Pancreas (tissue), 10 donors: ENCODE results near the gene GDF7. TPM values are rescaled to one million over a fixed set of nuclear protein-coding genes. Genes with fewer than 3 reads are reported as not detected.

Source experiments
- ATAC-seq, 4 donors: fragments of 200-7000 bp; cut with Tn5 transposase; one replicate each; pipeline versions ENCODE4 v1.8.0 to v1.9.1; 2020; ENCODE audit warnings: mild to moderate bottlenecking in 4 of 4, moderate library complexity in 4 of 4
- DNase-seq, 6 donors: peaks; one replicate each; pipeline ENCODE4 v3.0.0-alpha.2; 2020
- FAIRE-seq: peaks from 2 replicates; lab custom pipeline; 2012; peaks lifted over from hg19 to GRCh38; lab: Jason Lieb, UNC
- H3K27ac ChIP-seq, 4 donors: fragments of 200-600 bp; sonication (generic); 1 replicate in 3 of 4; 2 replicates in 1 of 4; pipeline versions ENCODE4 v1.5.0 to v1.8.0; 2020
- H3K27me3 ChIP-seq, 4 donors: fragments of 200-600 bp; one replicate each; pipeline ENCODE4 v1.8.0; 2021
- H3K36me3 ChIP-seq, 3 donors: fragments of 200-600 bp; sonication (generic) in 1 of 3; one replicate each; pipeline versions ENCODE4 v1.5.0 to v1.8.0; 2020 to 2021
- H3K4me1 ChIP-seq, 3 donors: fragments of 200-600 bp; one replicate each; pipeline ENCODE4 v1.8.0; 2021
- H3K4me3 ChIP-seq, 4 donors: fragments of 200-600 bp; sonication (generic) in 2 of 4; one replicate each; pipeline versions ENCODE4 v1.5.0 to v1.8.0; 2020 to 2021
- H3K9me3 ChIP-seq, 4 donors: fragments of 200-600 bp; one replicate each; pipeline ENCODE4 v1.8.0; 2021
- CTCF ChIP-seq, 4 donors: fragments of 200-600 bp; sonication (generic) in 3 of 4; IDR thresholded peaks; one replicate each; pipeline versions ENCODE4 v1.5.0 to v1.8.0; 2021; ENCODE audit warnings: antibody characterized with exemption in 4 of 4
- whole genome bisulfite sequencing, 2 donors: extraction: QIAGEN DNeasy Blood & Tissue Kit; methylation state at CpG; one replicate each; pipeline ENCODE4 v1.1.7; 2013; 5-methylcytosine and 5-hydroxymethylcytosine counted together
- intact Hi-C, 3 donors: fragments of 100-400 bp; cut with DNase I; formaldehyde crosslinking; loops; one replicate each; pipeline versions ENCODE4 v1.11.1 to v1.14.2; 2022
- polyA plus RNA-seq, 2 donors: library from polyadenylated mRNA; stranded (reverse); fragments of 200-250 nt; gene quantifications; one replicate each; pipeline ENCODE4 v1.2.3, GENCODE V29; 2013
- total RNA-seq, 6 donors: library from RNA; stranded (reverse); fragmentation: NEBNext Ultra II Directional in 4 of 6; extraction: Animal tissue kit (Norgen Biotek cat#: 25700) in 4 of 6; gene quantifications; one replicate each; pipeline versions ENCODE4 v1.2.1 to v1.2.4, GENCODE V29; 2021 to 2023
- donor health status: healthy with polysubstance abuse.
- donor health status: DM: no; HTN: no; CAD: no; lungs with moderate emphysema.
- donor health status: DM: no; HTN: no; CAD: no.
- donor health status: control.
- donor health status: control.
- donor health status: Bipolar disorder and iron deficiency.
- donor health status: DM: yes; HTN: yes; CAD: no.
- donor health status: DM: no; HTN: no; CAD: no.
- donor health status: DM: no; HTN: no; CAD: no.
- donor health status: DM: yes; HTN: yes; CAD: no.

GDF7 gene
- total and polyA plus RNA-seq, 8 donors: 0.16 to 0.98 (median 0.73) TPM

DNA sequence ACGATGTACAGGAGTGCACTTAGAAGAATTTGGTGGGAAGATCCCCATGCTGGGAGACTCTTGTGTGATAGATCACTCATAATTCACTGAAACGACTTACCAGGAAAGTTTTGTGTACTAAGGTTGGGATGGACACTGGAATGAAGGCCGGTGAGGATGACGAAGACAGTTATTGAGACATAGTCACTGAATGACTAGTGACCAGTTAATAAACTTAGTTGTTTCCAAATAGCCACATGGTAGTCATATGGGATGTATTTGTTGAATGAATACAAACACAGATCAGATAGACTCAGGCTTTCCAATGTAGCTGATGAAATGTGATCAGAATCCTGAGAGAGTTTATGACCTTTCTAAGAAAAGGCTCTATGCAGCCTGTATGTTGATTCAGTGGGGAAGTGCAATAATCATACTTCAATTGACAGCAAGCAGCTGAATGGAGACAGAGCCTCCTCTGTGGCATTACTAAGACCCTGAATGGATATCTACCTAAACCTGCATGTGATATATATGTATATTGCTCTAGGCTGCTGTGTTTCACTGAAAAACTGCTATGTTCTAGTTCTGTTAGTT lies 20.4 kb downstream of the GDF7 start:
- intact Hi-C loops: no loop called here
- no peak for DNase-seq
- TF ChIP-seq CTCF (IDR thresholded peaks at IDR 0.05): no peak
- Histone ChIP-seq H3K9me3 (no peaks in the 10 kb centered on the region), H3K36me3 (peaks cover 0 to 5% (median 0%) of the 10 kb centered on the region in 3 donors), H3K4me3 (no peak overlapping the region), H3K27me3 (no peaks in the 10 kb centered on the region), H3K4me1 (no peaks in the 10 kb centered on the region), H3K27ac (no peak overlapping the region)
- FAIRE-seq: no peak
- 91 to 95% methylated on average over 4 of the region's 4 CpGs for WGBS, 2 donors
- no peak for ATAC-seq

DNA sequence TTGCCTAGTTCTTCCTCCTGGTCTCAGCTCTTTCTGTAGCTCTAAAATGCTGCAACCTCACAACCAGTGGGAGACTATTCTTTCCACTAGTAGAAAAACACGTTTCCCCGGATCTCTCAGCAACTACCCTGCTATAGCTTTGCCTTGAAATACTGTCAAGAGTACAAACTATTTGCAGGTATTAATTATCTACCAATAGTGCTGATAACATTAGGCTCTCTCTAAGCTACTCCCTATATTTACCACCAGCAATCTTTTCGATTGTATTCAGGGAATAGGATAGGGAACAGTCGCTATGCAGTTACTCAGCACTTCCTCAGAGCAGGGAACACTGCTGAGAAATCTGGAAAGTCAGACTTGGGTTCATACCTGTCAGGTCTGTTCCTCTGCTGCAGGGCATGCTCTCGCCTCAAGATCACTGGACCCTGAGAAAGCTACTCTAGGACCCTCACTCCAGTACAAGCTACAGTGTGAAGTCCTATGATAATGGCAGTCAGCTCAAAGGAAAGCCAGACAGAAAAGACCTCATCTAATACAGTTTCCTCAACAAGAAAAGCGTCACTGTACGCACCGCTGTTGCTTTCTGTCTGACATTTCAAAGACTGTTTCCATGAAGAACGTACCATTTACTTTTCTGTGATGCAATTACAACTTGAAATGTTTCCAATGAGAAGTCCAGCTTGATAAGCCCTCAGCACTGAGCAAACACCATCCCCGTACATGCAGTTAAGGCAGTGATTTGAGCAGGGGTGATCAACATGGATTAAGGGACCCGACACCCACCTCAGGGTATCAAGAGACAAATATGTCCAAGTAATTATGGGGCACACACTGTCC lies 22.7 kb downstream of the GDF7 start:
- Histone ChIP-seq H3K4me3 (no peak overlapping the region), H3K36me3 (peaks cover 0 to 5% (median 0%) of the 10 kb centered on the region in 3 donors), H3K27ac (peak overlapping the region in 1 of 4 donors; percentile 3), H3K4me1 (no peaks in the 10 kb centered on the region), H3K27me3 (no peaks in the 10 kb centered on the region), H3K9me3 (no peaks in the 10 kb centered on the region)
- DNase-seq (no peak), FAIRE-seq (no peak), ATAC-seq (peak in 3 of 4 donors; percentile 64 to 73 (median 70))
- no peak for TF ChIP-seq CTCF (IDR thresholded peaks at IDR 0.05)
- intact Hi-C loops: no loop called here
- 43 to 47% methylated on average over 11 of the region's 11 CpGs for WGBS, 2 donors

DNA sequence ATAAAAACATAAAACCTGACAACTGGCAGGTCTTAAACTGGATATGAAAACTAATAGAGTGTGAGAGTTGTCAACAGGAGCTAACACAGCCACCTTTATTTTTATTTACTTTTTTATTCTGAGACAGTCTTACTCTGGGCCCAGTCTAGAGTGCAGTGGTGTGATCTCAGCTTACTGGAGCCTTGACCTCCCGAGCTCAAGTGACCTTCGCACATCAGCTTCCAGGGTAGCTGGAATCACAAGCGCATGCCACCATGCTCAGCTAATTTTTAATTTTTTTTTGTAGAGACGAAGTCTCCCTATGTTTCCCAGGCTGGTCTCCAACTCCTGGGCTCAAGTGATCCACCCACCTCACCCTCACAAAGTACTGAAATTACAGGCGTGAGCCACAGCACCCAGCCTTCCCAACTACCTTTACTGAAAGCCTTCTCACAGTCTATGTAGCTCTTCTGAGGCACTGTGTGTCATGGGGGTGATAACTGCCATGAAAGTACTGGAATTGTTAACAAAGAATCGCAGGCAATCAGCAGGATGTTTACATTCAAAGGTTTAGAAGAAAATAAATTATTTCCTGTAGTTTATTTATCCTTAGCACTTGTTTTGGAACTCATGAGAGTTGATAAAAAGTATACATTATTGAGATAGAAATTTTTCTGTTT lies 24.3 kb downstream of the GDF7 start:
- intact Hi-C loops: no loop called here
- no peak for DNase-seq
- no peak overlapping the region for H3K4me3 ChIP-seq
- no peak for ATAC-seq
- H3K4me1 ChIP-seq: no peaks in the 10 kb centered on the region
- no peak for TF ChIP-seq CTCF (IDR thresholded peaks at IDR 0.05)
- H3K36me3 ChIP-seq: peaks cover 0 to 5% (median 0%) of the 10 kb centered on the region in 3 donors
- H3K27me3 ChIP-seq: no peaks in the 10 kb centered on the region
- FAIRE-seq: no peak
- H3K27ac ChIP-seq: no peak overlapping the region
- WGBS, 2 donors: 88 to 93% methylated on average over 6 of the region's 6 CpGs
- no peaks in the 10 kb centered on the region for H3K9me3 ChIP-seq

DNA sequence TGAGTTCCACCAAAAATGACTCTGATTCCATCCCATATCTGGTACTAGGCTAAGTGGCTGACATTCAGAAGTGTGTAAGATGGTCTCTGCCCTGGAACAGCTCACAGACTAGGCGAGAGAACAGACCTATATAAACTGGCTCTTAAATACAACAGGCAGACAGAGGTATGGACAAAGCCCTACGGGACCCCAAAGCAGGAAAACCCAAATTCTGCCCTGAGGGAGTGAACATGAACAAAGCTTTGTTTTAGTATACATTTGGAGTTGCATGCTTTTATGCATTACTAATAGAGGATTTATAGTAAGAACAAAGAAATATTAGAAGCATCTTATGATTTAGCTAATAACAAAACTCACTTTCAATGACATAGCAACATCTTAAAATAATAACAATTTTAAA lies 25.1 kb downstream of the GDF7 start:
- WGBS, 2 donors: 93 to 98% methylated on average over 2 of the region's 2 CpGs
- Histone ChIP-seq H3K27ac (no peak overlapping the region), H3K4me3 (no peak overlapping the region), H3K9me3 (no peaks in the 10 kb centered on the region), H3K36me3 (no peaks in the 10 kb centered on the region), H3K27me3 (no peaks in the 10 kb centered on the region), H3K4me1 (no peaks in the 10 kb centered on the region)
- FAIRE-seq (no peak), DNase-seq (no peak), ATAC-seq (no peak)
- intact Hi-C loops: no loop called here
- TF ChIP-seq CTCF (IDR thresholded peaks at IDR 0.05): no peak
